Testis (tissue), 2 donors: ENCODE results near the gene CUL5.

Experiments used
- CTCF ChIP-seq, 3 experiments: fragments of 450-650 bp in 2 of 3; fragments of 200-600 bp in 1 of 3; sonication (generic) in 1 of 3; IDR thresholded peaks; one replicate each; pipeline ENCODE4 v1.5.1; 2016 to 2019; ENCODE audit warnings: antibody characterized with exemption in 3 of 3, mild to moderate bottlenecking in 2 of 3, moderate library complexity in 1 of 3
- POLR2A ChIP-seq: fragments of 450-650 bp; IDR thresholded peaks from one replicate; pipeline ENCODE4 v1.6.1; 2017; ENCODE audit warnings: antibody characterized with exemption, mild to moderate bottlenecking, moderate library complexity

GRCh38 chr11:107961480-107961879, 47.2 kb upstream of the CUL5 start:
- TF ChIP-seq CTCF (IDR thresholded peaks at IDR 0.05) (no peak), POLR2A (no peak)
